HG03066 (cell line): ENCODE data around the gene TMEM97.
"Not testable (repeated sequence)": the region's sequence is repeated elsewhere in the genome, so short reads cannot be mapped to it uniquely, and the experiment has no call there.

Source experiments
- ATAC-seq: cut with Tn5 transposase; IDR thresholded peaks from one replicate; pipeline ENCODE4 v1.9.1; 2021; ENCODE audit warnings: low read depth; ENCODE audit not compliant: unreplicated experiment

The TMEM97 gene

DNA sequence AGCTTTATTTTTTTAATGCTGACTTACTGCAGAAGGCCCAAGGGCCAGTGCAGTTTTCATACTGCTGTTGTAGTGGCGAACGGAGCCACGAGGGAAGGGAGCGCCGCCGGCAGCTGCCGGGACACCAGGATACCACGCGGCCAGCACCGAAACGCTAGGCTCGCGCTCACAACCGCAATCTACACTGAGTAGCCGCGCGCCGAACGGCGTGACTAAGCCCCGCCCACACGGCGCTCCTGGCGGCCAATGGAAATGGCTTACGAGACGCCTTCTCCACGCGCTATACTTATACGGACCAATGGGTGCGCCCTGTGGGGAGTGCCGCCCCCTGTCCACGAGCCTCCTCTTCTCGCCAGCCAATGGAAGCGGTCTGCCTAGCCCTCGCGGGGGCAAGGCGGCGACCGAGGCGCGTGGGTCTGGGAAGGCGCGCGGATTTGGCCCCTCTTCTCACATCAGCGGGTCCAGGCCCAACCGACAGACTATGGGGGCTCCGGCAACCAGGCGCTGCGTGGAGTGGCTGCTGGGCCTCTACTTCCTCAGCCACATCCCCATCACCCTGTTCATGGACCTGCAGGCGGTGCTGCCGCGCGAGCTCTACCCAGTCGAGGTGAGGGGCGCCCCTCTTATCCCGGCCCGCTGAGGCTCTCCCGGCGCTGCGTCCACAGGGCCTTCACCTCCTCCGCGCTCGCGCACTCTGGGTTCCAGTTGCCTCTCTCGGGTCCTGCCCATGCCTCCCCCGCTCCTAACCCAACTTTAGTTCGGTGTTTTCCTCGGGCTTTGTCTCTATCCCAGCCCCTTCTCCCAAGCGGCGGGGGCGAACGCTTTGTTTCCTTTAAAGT lies at the start of gene TMEM97:
TMEM97 (plus strand) TSS at position 442 of the 839 bp plus-strand sequence; CDS start at position 482, 40 bp downstream.
- ATAC-seq, result peak; percentile 96

GRCh38 chr17:28270055-28270454 lies 48.9 kb upstream of the TMEM97 start:
- ATAC-seq, result no peak

- no peak for ATAC-seq
Measured at GRCh38 chr17:28270926-28271325, 48.1 kb upstream of the TMEM97 start.

DNA sequence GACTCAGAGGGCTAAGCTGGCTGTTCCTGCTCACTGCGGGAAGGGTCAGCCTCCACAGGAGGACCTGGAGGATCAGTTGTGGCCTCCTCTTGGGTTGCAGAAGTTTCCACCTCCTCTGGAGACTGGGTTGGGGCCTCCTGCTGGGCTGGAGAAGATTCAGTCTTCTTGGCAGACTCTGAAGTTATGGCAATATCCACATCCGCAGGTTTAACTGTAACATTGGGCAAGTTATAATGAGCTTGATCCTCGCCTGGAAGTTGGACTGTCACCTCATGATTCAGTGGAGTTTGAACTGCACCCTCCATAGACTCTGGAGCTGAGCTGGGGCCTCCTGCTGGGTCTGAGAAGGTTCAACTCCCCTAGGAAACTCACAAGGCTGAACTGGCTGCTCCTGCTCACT lies 47.6 kb upstream of the TMEM97 start:
- ATAC-seq, result no peak

GRCh38 chr17:28272166-28272565 lies 46.8 kb upstream of the TMEM97 start:
- ATAC-seq, result no peak

- not testable (repeated sequence) for ATAC-seq
Measured at GRCh38 chr17:28273341-28273740, 45.7 kb upstream of the TMEM97 start.

GRCh38 chr17:28274591-28275265 lies 44.3 kb upstream of the TMEM97 start:
- no peak for ATAC-seq

DNA sequence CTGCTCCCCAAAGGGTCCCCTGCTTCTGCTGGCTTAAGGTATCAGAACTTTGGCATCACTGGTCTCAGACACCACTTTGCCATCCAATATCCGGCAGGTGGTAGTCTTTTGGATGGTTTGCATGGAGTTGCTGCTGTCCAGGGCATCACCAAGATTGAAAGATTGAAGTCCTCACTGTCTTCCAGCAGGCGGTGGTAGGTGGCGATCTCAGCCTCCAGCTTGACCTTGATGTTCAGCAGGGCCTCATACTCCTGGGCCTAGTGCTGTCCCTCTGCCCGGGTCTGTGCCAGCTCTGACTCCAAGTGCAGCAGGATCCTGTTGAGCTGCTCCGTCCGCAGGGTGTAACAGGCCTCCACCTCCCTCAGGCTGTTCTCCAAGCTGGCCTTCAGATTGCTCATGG lies 43.0 kb upstream of the TMEM97 start:
- no peak for ATAC-seq

GRCh38 chr17:28279411-28279810 lies 39.6 kb upstream of the TMEM97 start:
- no peak for ATAC-seq

DNA sequence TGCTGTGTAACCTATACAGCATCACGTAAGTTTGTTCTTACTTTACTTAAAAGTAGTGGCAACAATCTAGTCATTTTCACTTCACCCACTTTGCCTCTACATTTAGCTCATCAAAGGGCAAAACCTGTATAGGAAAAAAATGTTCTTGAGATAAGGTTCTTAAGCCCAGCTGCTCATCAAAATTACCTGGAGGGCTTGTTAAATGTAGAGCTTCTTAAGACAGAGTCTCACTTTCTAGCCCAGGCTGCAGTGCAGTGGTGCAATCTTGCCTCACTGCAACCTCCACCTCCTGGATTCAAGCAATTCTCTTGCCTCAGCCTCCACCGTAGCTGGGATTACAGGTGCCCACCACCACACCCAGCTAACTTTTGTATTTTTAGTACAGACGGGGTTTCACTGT lies 38.2 kb upstream of the TMEM97 start:
- ATAC-seq, result no peak

DNA sequence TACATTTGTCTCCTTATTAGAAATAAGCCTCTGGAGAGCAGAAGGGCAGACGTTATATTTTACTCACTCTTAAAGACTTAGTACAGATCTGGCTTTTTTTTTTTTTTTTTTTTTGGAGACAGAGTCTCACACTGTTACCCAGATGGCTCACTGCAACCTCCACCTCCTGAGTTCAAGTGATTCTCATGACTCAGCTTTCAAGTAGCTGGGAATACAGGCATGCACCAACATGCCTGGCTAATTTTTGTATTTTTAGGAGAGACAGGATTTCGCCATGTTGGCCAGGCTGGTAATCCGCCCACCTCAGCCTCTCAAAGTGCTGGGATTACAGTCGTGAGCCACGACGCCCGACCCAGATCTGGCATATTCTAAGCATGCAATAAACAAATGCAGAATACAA lies 36.4 kb upstream of the TMEM97 start:
- no peak for ATAC-seq

- ATAC-seq, result no peak
Measured at GRCh38 chr17:28285965-28286364, 33.0 kb upstream of the TMEM97 start.

- ATAC-seq, result no peak
Measured at GRCh38 chr17:28290703-28291102, 28.3 kb upstream of the TMEM97 start.

GRCh38 chr17:28291780-28292330 lies 27.1 kb upstream of the TMEM97 start:
- ATAC-seq, result no peak

GRCh38 chr17:28292878-28293277 lies 26.1 kb upstream of the TMEM97 start:
- not testable (repeated sequence) for ATAC-seq

GRCh38 chr17:28293994-28294393 lies 25.0 kb upstream of the TMEM97 start:
- no peak for ATAC-seq

DNA sequence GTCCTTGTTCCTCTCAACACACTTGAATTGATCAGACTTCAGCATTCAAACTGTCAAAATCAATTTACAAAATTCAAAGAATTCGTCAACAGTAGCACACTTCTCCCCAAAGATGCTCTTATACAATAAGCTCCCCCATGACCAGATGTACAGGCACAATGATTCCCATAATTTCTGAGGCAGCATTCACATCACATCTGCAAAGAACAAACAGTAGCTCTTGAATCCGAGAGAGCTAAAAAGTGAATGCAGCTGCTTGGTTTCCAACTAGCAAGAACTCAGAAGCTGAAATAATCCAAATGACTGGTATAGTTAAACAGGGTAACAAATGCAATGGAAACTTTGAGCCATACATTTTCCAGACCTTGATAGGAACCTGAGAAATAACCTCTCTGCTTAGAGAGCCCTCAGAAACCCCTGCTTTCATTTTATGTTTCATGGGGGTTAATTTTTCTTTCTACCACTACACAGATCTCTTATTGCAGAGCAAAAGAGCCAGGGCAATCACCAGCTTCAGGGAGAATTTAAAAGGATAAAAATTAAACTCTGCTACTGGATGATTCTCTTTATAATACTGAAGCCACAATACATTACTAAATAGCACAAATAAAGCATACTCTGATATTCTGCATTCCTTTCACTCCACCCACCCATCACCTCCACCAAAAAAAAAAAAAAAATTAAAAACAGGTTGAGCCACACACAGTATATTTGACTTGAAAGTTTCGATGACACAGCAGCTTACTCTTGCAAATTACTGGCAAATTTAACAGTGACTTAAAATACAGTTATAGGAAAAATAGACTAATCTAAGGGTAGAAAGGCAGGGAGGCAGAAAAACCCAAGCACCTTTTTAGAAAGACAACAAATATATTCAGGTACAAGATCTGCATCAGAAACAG lies 23.1 kb upstream of the TMEM97 start:
- ATAC-seq, result no peak

DNA sequence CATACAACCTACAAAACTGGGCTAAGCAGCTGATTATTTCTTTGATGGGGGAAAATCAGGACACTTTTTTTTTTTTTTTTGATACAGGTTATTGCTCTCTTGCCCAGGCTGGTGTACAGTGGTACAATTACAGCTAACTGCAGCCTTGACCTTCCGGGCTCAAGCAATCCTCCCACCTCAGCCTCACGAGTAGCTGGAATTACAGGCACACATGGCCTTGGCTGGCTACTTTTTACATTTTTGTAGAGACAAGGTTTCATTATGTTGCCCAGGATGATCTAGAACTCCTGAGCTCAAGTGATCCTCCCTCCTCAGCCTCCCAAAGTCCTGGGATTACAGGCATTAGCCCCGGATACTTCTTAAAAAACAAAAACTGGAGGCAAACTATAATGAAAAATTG lies 20.6 kb upstream of the TMEM97 start:
- ATAC-seq, result no peak

DNA sequence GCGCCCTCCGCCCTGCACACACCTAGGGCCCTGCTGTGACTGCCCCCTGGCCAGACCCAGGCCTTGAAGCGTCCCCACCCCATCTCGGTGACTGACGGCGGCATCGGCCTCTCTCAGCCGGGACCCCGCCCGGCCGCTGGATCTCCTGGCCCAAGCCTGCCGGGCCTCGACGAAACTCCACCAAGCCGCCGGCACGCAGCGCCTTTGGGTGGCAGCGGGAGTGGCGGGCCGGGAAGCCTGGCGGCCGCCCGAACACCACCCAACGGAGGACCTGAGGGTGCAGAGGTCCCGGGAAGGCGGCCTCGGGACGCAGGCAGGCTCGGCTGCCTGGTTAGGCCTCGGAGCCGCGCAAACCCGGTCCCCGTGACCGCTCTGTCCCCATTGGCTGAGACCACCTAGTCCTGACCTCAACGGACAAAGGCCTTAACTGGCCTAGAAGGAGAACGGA lies 12.0 kb upstream of the TMEM97 start:
- ATAC-seq, result no peak

- no peak for ATAC-seq
Measured at GRCh38 chr17:28313841-28314240, 5.2 kb upstream of the TMEM97 start.
